H9 (cell line): Measurements from ENCODE around the gene PROCA1. TPM values are rescaled to one million over a fixed set of nuclear protein-coding genes. Genes with fewer than 3 reads are reported as not detected.

Experiments
- DNase-seq: peaks from one replicate; pipeline ENCODE4 v3.0.0-alpha.2; 2017
- H2AFZ ChIP-seq: one replicate; pipeline ENCODE4 v1.6.1; 2013; ENCODE audit warnings: mild to moderate bottlenecking, low read length, control low read depth, moderate library complexity
- H2AK5ac ChIP-seq: 2 replicates; pipeline ENCODE4 v1.6.1; 2013; ENCODE audit warnings: low read length, control low read depth, mixed read lengths; ENCODE audit not compliant: insufficient read length
- H2BK120ac ChIP-seq: one replicate; pipeline ENCODE4 v1.6.1; 2013; ENCODE audit warnings: low read depth, mild to moderate bottlenecking, low read length, control low read depth, inconsistent platforms; ENCODE audit not compliant: poor library complexity, severe bottlenecking
- H2BK12ac ChIP-seq: 2 replicates; pipeline ENCODE4 v1.6.1; 2013; ENCODE audit warnings: low read length, control low read depth, mixed read lengths, low read depth; ENCODE audit not compliant: insufficient read length
- H2BK15ac ChIP-seq: 2 replicates; pipeline ENCODE4 v1.6.1; 2013; ENCODE audit warnings: low read depth, low read length, control low read depth
- H2BK20ac ChIP-seq: one replicate; pipeline ENCODE4 v1.6.1; 2013; ENCODE audit warnings: low read depth, mild to moderate bottlenecking, low read length, control low read depth, inconsistent platforms; ENCODE audit not compliant: poor library complexity, severe bottlenecking
- H2BK5ac ChIP-seq: 2 replicates; pipeline ENCODE4 v1.6.1; 2013; ENCODE audit warnings: low read length, control low read depth, mixed read lengths; ENCODE audit not compliant: insufficient read length
- H3K14ac ChIP-seq: 2 replicates; pipeline ENCODE4 v1.6.1; 2013; ENCODE audit warnings: low read length, control low read depth; ENCODE audit not compliant: insufficient read depth
- H3K18ac ChIP-seq: 2 replicates; pipeline ENCODE4 v1.6.1; 2013; ENCODE audit warnings: low read depth, mild to moderate bottlenecking, mixed read lengths, low read length, control low read depth; ENCODE audit not compliant: insufficient read length
- H3K23ac ChIP-seq: 2 replicates; pipeline ENCODE4 v1.6.1; 2013; ENCODE audit warnings: low read length, control low read depth, mixed read lengths, low read depth; ENCODE audit not compliant: insufficient read length
- H3K23me2 ChIP-seq: 2 replicates; pipeline ENCODE4 v1.6.1; 2013; ENCODE audit warnings: low read depth, mild to moderate bottlenecking, mixed read lengths, low read length, control low read depth; ENCODE audit not compliant: insufficient read length, poor library complexity, severe bottlenecking
- H3K27ac ChIP-seq: 2 replicates; pipeline ENCODE4 v1.5.1; 2013; ENCODE audit warnings: low read length, control low read depth, mixed read lengths, low read depth; ENCODE audit not compliant: insufficient read length
- H3K27me3 ChIP-seq: 2 replicates; pipeline ENCODE4 v1.6.1; 2013; ENCODE audit warnings: low read length, control low read depth, inconsistent platforms; ENCODE audit not compliant: insufficient read depth
- H3K4ac ChIP-seq: 2 replicates; pipeline ENCODE4 v1.6.1; 2013; ENCODE audit warnings: low read depth, mild to moderate bottlenecking, control low read depth, inconsistent platforms, low read length, moderate library complexity
- H3K4me1 ChIP-seq: 2 replicates; pipeline ENCODE4 v1.6.1; 2013; ENCODE audit warnings: low read length, control low read depth, inconsistent platforms; ENCODE audit not compliant: insufficient read depth
- H3K4me2 ChIP-seq: 2 replicates; pipeline ENCODE4 v1.6.1; 2013; ENCODE audit warnings: low read length, control low read depth, mixed read lengths; ENCODE audit not compliant: insufficient read length, insufficient read depth
- H3K56ac ChIP-seq: 2 replicates; pipeline ENCODE4 v1.6.1; 2013; ENCODE audit warnings: low read depth, mild to moderate bottlenecking, mixed read lengths, low read length, control low read depth; ENCODE audit not compliant: insufficient read length
- H3K79me1 ChIP-seq: 2 replicates; pipeline ENCODE4 v1.6.1; 2013; ENCODE audit warnings: low read depth, mild to moderate bottlenecking, moderate library complexity, low read length, control low read depth, inconsistent platforms; ENCODE audit not compliant: insufficient read depth, poor library complexity, severe bottlenecking
- H3K79me2 ChIP-seq: 2 replicates; pipeline ENCODE4 v1.6.1; 2013; ENCODE audit warnings: low read length, control low read depth, inconsistent platforms; ENCODE audit not compliant: insufficient read depth
- H3K9ac ChIP-seq: 2 replicates; pipeline ENCODE4 v1.6.1; 2013; ENCODE audit warnings: low read length, control low read depth, mixed read lengths; ENCODE audit not compliant: insufficient read length; ENCODE audit errors: extremely low read depth
- H3K9me3 ChIP-seq: one replicate; pipeline ENCODE4 v1.6.1; 2013; ENCODE audit warnings: low read depth, low read length, inconsistent platforms; ENCODE audit not compliant: control insufficient read depth
- H3T11ph ChIP-seq: one replicate; pipeline ENCODE4 v1.6.1; 2013; ENCODE audit warnings: mild to moderate bottlenecking, low read length, control low read depth, inconsistent platforms
- H4K20me1 ChIP-seq: one replicate; pipeline ENCODE4 v1.6.1; 2013; ENCODE audit not compliant: control insufficient read depth, insufficient read length, insufficient read depth
- H4K5ac ChIP-seq: 2 replicates; pipeline ENCODE4 v1.6.1; 2013; ENCODE audit warnings: low read depth, mild to moderate bottlenecking, mixed read lengths, low read length, control low read depth; ENCODE audit not compliant: insufficient read length
- H4K8ac ChIP-seq: replicated peaks from 2 replicates; pipeline ENCODE4 v1.6.1; 2013; ENCODE audit warnings: low read length, control low read depth, mixed read lengths, low read depth; ENCODE audit not compliant: insufficient read length
- H4K91ac ChIP-seq: 2 replicates; pipeline ENCODE4 v1.6.1; 2013; ENCODE audit warnings: low read depth, mild to moderate bottlenecking, moderate library complexity, mixed read lengths, low read length, control low read depth; ENCODE audit not compliant: insufficient read length
- H3K27ac Mint-ChIP-seq, 3 experiments: 2 replicates in 2 of 3; 3 replicates in 1 of 3; pipeline ENCODE4 v1.8.0; 2020 to 2021; ENCODE audit warnings: mixed read lengths in 3 of 3, mild to moderate bottlenecking in 1 of 3, moderate library complexity in 1 of 3
- H3K27me3 Mint-ChIP-seq: 2 replicates; pipeline ENCODE4 v1.8.0; 2021; ENCODE audit warnings: low read depth, mild to moderate bottlenecking, moderate library complexity, mixed read lengths
- H3K36me3 Mint-ChIP-seq, 3 experiments: 2 replicates in 2 of 3; 3 replicates in 1 of 3; pipeline ENCODE4 v1.8.0; 2020 to 2021; ENCODE audit warnings: low read depth in 3 of 3, mixed read lengths in 3 of 3; ENCODE audit not compliant: insufficient read depth in 1 of 3
- H3K4me1 Mint-ChIP-seq, 2 experiments: 2 replicates each; pipeline ENCODE4 v1.8.0; 2020; ENCODE audit warnings: mixed read lengths in 2 of 2
- H3K4me3 Mint-ChIP-seq, 2 experiments: 2 replicates in 1 of 2; 3 replicates in 1 of 2; pipeline ENCODE4 v1.8.0; 2020 to 2021; ENCODE audit warnings: mild to moderate bottlenecking in 2 of 2, mixed read lengths in 2 of 2, moderate library complexity in 1 of 2
- H3K9me3 Mint-ChIP-seq, 2 experiments: 2 replicates in 1 of 2; 3 replicates in 1 of 2; pipeline ENCODE4 v1.8.0; 2020; ENCODE audit warnings: mild to moderate bottlenecking in 2 of 2, mixed read lengths in 2 of 2, moderate library complexity in 1 of 2
- CTCF ChIP-seq: fragments of 200-600 bp; sonication (generic); conservative IDR thresholded peaks from 3 replicates; pipeline ENCODE4 v1.8.0; 2021; ENCODE audit warnings: antibody characterized with exemption, mild to moderate bottlenecking
- WGBS: extraction: QIAGEN DNeasy Blood & Tissue Kit; methylation state at CpG from one replicate; pipeline ENCODE4 v1.1.7; 2013; ENCODE audit warnings: missing lambda C conversion rate, low lambda C conversion rate, mixed read lengths; ENCODE audit not compliant: insufficient read length; ENCODE audit errors: extremely low coverage; 5-methylcytosine and 5-hydroxymethylcytosine counted together
- total RNA-seq: library from RNA; stranded (reverse); gene quantifications from 2 replicates; pipeline ENCODE4 v1.2.1, GENCODE V29; 2021

PROCA1 gene
- total RNA-seq, 1 experiment from 2014 or later, result 15.0 TPM

- H2BK15ac ChIP-seq, result no peak overlapping the region
- TF ChIP-seq CTCF, result no peak
- no peak overlapping the region for H3K4ac ChIP-seq
- no peak overlapping the region for H3K18ac ChIP-seq
- no peak overlapping the region for H4K5ac ChIP-seq
- no peak for DNase-seq
- H2BK120ac ChIP-seq, result no peak overlapping the region
- H2BK20ac ChIP-seq, result no peak overlapping the region
- no peaks in the 10 kb centered on the region for H3K9me3 ChIP-seq
- H2BK12ac ChIP-seq, result no peak overlapping the region
- Mint-ChIP-seq H3K27ac (no peak overlapping the region), H3K36me3 (peaks cover 19 to 52% (median 28%) of the 10 kb centered on the region in 3 experiments; a peak in 6 of 7 replicates), H3K4me1 (peaks cover 3% of the 10 kb centered on the region in 2 experiments; a peak in 2 of 4 replicates), H3K9me3 (no peaks in the 10 kb centered on the region), H3K4me3 (no peak overlapping the region; a peak in 1 of 5 replicates), H3K27me3 (no peaks in the 10 kb centered on the region)
- no peak overlapping the region for H2BK5ac ChIP-seq
- H3K79me1 ChIP-seq, result no peaks in the 10 kb centered on the region
- no peak overlapping the region for H3K9ac ChIP-seq
- no peak overlapping the region for H3K56ac ChIP-seq
- H4K8ac ChIP-seq, result no peak overlapping the region
- no peak overlapping the region for H3K4me2 ChIP-seq
- H3K14ac ChIP-seq, result no peak overlapping the region
- H3K27ac ChIP-seq, result no peak overlapping the region
- no peak overlapping the region for H3T11ph ChIP-seq
- no peaks in the 10 kb centered on the region for H4K20me1 ChIP-seq
- peaks cover 9% of the 10 kb centered on the region for H3K23me2 ChIP-seq
- no peaks in the 10 kb centered on the region for H3K27me3 ChIP-seq
- H3K4me1 ChIP-seq, result no peaks in the 10 kb centered on the region
- WGBS, result 100% methylated on average over 1 of the region's 10 CpGs
- H3K79me2 ChIP-seq, result no peaks in the 10 kb centered on the region
- no peak overlapping the region for H3K23ac ChIP-seq
- H4K91ac ChIP-seq, result no peak overlapping the region
- H2AFZ ChIP-seq, result no peak overlapping the region
- H2AK5ac ChIP-seq, result no peak overlapping the region
Observed at GRCh38 chr17:28738680-28739384, 27.1 kb upstream of the PROCA1 start.
